K562 (cell line): ENCODE results near the gene DDR1. TPM values are rescaled to one million over a fixed set of nuclear protein-coding genes. Genes with fewer than 3 reads are reported as not detected.
A peak's percentile ranks its signal among the peaks of the same experiment; 100 is the strongest.

Experiments used
- ARID3A ChIP-seq: IDR thresholded peaks from 2 replicates; pipeline ENCODE4 v1.6.1; 2012; ENCODE audit warnings: low read depth, low read length, improper control_type of control experiment, borderline replicate concordance
- CTCF ChIP-seq, 3 experiments: IDR thresholded peaks in 2 of 3; conservative IDR thresholded peaks in 1 of 3; 2 replicates each; pipeline ENCODE4 v1.5.1; 2011 to 2012; ENCODE audit warnings: low read length in 3 of 3, mild to moderate bottlenecking in 3 of 3, control low read depth in 2 of 3, improper control_type of control experiment in 1 of 3, inconsistent platforms in 1 of 3, low read depth in 1 of 3, mixed read lengths in 1 of 3, moderate library complexity in 1 of 3; ENCODE audit not compliant: insufficient read depth in 2 of 3
- GABPA ChIP-seq: fragments of 200-800 bp; sonication (Bioruptor generic); conservative IDR thresholded peaks from 2 replicates; pipeline ENCODE4 v1.6.1; 2016; ENCODE audit warnings: low read depth, missing genetic modification characterization, missing compliant biosample characterization
- HNRNPLL ChIP-seq: fragments of 200-400 bp; formaldehyde crosslinking; IDR thresholded peaks from 2 replicates; pipeline ENCODE4 v1.6.1; 2017; ENCODE audit warnings: low read length, low read depth, mild to moderate bottlenecking; ENCODE audit not compliant: poor library complexity, severe bottlenecking
- MCM2 ChIP-seq: fragments of 450-650 bp; IDR thresholded peaks from 2 replicates; pipeline ENCODE4 v1.6.1; 2017; ENCODE audit warnings: low read depth, mild to moderate bottlenecking
- MCM7 ChIP-seq, 2 experiments: fragments of 450-650 bp; IDR thresholded peaks; 2 replicates each; pipeline ENCODE4 v1.6.1; 2016 to 2018
- NCOA2 ChIP-seq, 2 experiments: fragments of 450-650 bp; IDR thresholded peaks; 2 replicates each; pipeline ENCODE4 v1.6.1; 2018; ENCODE audit warnings: mild to moderate bottlenecking in 2 of 2, moderate library complexity in 1 of 2; ENCODE audit not compliant: partially characterized antibody in 2 of 2
- PRMT5 ChIP-seq: sonication (generic); formaldehyde crosslinking; IDR thresholded peaks from 2 replicates; pipeline ENCODE4 v1.5.0; 2020; ENCODE audit warnings: missing genetic modification reagents
- RBM25 ChIP-seq: fragments of 200-400 bp; formaldehyde crosslinking; IDR thresholded peaks from 2 replicates; pipeline ENCODE4 v1.6.1; 2018; ENCODE audit warnings: low read length, low read depth, moderate library complexity; ENCODE audit not compliant: severe bottlenecking
- STAT5A ChIP-seq: IDR thresholded peaks from 2 replicates; pipeline ENCODE4 v1.6.1; 2012; ENCODE audit warnings: low read length, inconsistent platforms, borderline replicate concordance
- TAF1 ChIP-seq: IDR thresholded peaks from 2 replicates; pipeline ENCODE4 v1.6.1; 2011; ENCODE audit warnings: mild to moderate bottlenecking, low read length, moderate library complexity; ENCODE audit not compliant: insufficient read depth, control insufficient read depth, severe bottlenecking; ENCODE audit errors: extremely low read depth
- VEZF1 ChIP-seq: fragments of 200-800 bp; sonication (Bioruptor generic); IDR thresholded peaks from 2 replicates; pipeline ENCODE4 v1.6.1; 2017; ENCODE audit warnings: missing genetic modification characterization, missing compliant biosample characterization
- ZHX1 ChIP-seq: fragments of 150-350 bp; conservative IDR thresholded peaks from 2 replicates; pipeline ENCODE4 v1.6.1; 2014; ENCODE audit warnings: low read length
- ZNF280B ChIP-seq: fragments of 250-450 bp; sonication (Bioruptor Pico); IDR thresholded peaks from 2 replicates; pipeline ENCODE4 v1.5.1; 2021; ENCODE audit warnings: mild to moderate bottlenecking
- ZNF354B ChIP-seq: fragments of 250-450 bp; sonication (Bioruptor Pico); IDR thresholded peaks from 2 replicates; pipeline ENCODE4 v1.4.0; 2020
- ZNF444 ChIP-seq: fragments of 250-450 bp; sonication (Bioruptor Pico); IDR thresholded peaks from 2 replicates; pipeline ENCODE4 v1.4.0; 2020; ENCODE audit warnings: mild to moderate bottlenecking, moderate library complexity
- ZSCAN32 ChIP-seq: fragments of 450-650 bp; formaldehyde crosslinking; IDR thresholded peaks from 2 replicates; pipeline ENCODE4 v1.4.0; 2020; ENCODE audit warnings: mild to moderate bottlenecking, moderate library complexity
- polyA plus RNA-seq, 8 experiments: library from polyadenylated mRNA; depleted of rRNA in 4 of 8; stranded (reverse) in 5 of 8; unstranded in 3 of 8; fragments of >200 nt; fragmentation: Nextera tagmentation in 2 of 8; fragmentation: Illumina TruSeq in 1 of 8; extraction: Ambion mirVana in 2 of 8; extraction: Trizol in 1 of 8; gene quantifications; 2 replicates each; pipeline versions ENCODE4 v1.2.1 to v1.2.3, GENCODE V29; 2011 to 2014; ENCODE audit warnings: inconsistent platforms in 1 of 8, missing spikeins in 1 of 8
- total RNA-seq, 7 experiments: library from RNA; depleted of rRNA in 6 of 7; stranded (reverse); fragments of >200 nt in 6 of 7; fragmentation: Illumina TruSeq in 2 of 7; extraction: Trizol in 2 of 7; gene quantifications; 2 replicates each; pipeline versions ENCODE4 v1.2.1 to v1.2.3, GENCODE V29; 2011 to 2021; ENCODE audit warnings: low replicate concordance in 1 of 7

DDR1 gene
- total and polyA plus RNA-seq, 9 of the 15 experiments (the other 6 are each of a cell fraction or from before 2014, with no cell fraction given), result 1.4 to 44.6 (median 12.2) TPM

GRCh38 chr6:30877419-30878262, 6.7 kb upstream of the DDR1 start (continued):
- TF ChIP-seq TAF1, result no peak
- TF ChIP-seq VEZF1 (CRISPR knock-in tag), result peak; percentile 47; the same call in 1 of the 2 replicates
- no peak for TF ChIP-seq ZNF354B (CRISPR knock-in tag)
- TF ChIP-seq PRMT5 (CRISPR knock-in tag), result no peak
- peak; percentile 96; the same call in 1 of the 2 replicates for TF ChIP-seq ARID3A
- no peak for TF ChIP-seq MCM2
- peak; percentile 96 to 99 (median 98) for TF ChIP-seq CTCF (IDR thresholded peaks at IDR 0.05 in 2 of 3, conservative IDR thresholded peaks at IDR 0.05 in 1 of 3; ENCODE audit: insufficient read depth in 2 of 3, low read depth in 1 of 3, low read length in 3 of 3)
- TF ChIP-seq ZHX1, result 0 out of 2 replicates have a peak, but pooled peaks have one; percentile 45
- TF ChIP-seq ZNF444, result no peak; the same call in 1 of the 2 replicates
- TF ChIP-seq RBM25, result no peak
- TF ChIP-seq HNRNPLL, result no peak
- 0 out of 2 replicates have a peak, but pooled peaks have one; percentile 19 for TF ChIP-seq STAT5A
- TF ChIP-seq ZNF280B (CRISPR knock-in tag), result no peak
- no peak for TF ChIP-seq ZSCAN32
- no peak for TF ChIP-seq MCM7 (IDR thresholded peaks at IDR 0.05)
- no peak for TF ChIP-seq NCOA2 (IDR thresholded peaks at IDR 0.05; ENCODE audit: partially characterized antibody in 2 of 2)
- TF ChIP-seq GABPA (tag), result peak; percentile 15; the same call in 1 of the 2 replicates
